Uterus (tissue), 2 donors: Measurements from ENCODE around the gene NOL6.

Experiments used
- CTCF ChIP-seq, 4 experiments: fragments of 200-600 bp in 2 of 4; fragments of 450-650 bp in 2 of 4; sonication (generic) in 2 of 4; IDR thresholded peaks; one replicate each; pipeline ENCODE4 v1.5.1; 2016 to 2019; ENCODE audit warnings: antibody characterized with exemption in 4 of 4, mild to moderate bottlenecking in 2 of 4, moderate library complexity in 1 of 4
- POLR2A ChIP-seq, 2 donors: fragments of 450-650 bp; IDR thresholded peaks; one replicate each; pipeline ENCODE4 v1.6.1; 2016; ENCODE audit warnings: antibody characterized with exemption in 2 of 2, mild to moderate bottlenecking in 1 of 2, moderate library complexity in 1 of 2

- TF ChIP-seq CTCF (IDR thresholded peaks at IDR 0.05) (no peak), POLR2A (IDR thresholded peaks at IDR 0.05) (no peak)
Observed at GRCh38 chr9:33440204-33440603, 33.5 kb downstream of the NOL6 start.
